GM12878 (cell line): ENCODE measurements around the gene COG2. TPM values are rescaled to one million over a fixed set of nuclear protein-coding genes. Genes with fewer than 3 reads are reported as not detected.
"Not testable (repeated sequence)": the region's sequence is repeated elsewhere in the genome, so short reads cannot be mapped to it uniquely, and the experiment has no call there.

Experiments used
- ATAC-seq: fragments of 200-7000 bp; cut with Tn5 transposase; 3 replicates; pipeline ENCODE4 v1.9.1; 2020; ENCODE audit warnings: mild to moderate bottlenecking, moderate library complexity
- BruUV-seq: library from RNA; stranded (reverse); fragments of 400-500 nt; replicated peaks from 2 replicates; lab custom pipeline; 2021; lab: Mats Ljungman, UMichigan
- CTCF ChIA-PET: fragments of 300-600 bp; sonication (Branson Sonifier 250); formaldehyde crosslinking; extraction: SDS; loops from one replicate; lab custom pipeline; 2021; ENCODE audit warnings: inconsistent platforms; lab: Yijun Ruan, JAX
- POLR2A ChIA-PET: fragments of 350-600 bp; formaldehyde crosslinking; extraction: SDS; loops from one replicate; lab custom pipeline; 2021; ENCODE audit warnings: inconsistent platforms; lab: Charles Lee
- RAD21 ChIA-PET: fragments of 300-600 bp; sonication (Branson Sonifier 250); formaldehyde crosslinking; loops from one replicate; lab custom pipeline; 2023; ENCODE audit warnings: antibody characterized with exemption; ENCODE audit not compliant: unreplicated experiment; lab: Charles Lee
- SMC1A ChIA-PET: fragments of 300-600 bp; sonication (Branson Sonifier 250); formaldehyde crosslinking; loops from one replicate; lab custom pipeline; 2023; ENCODE audit not compliant: unreplicated experiment, uncharacterized antibody; lab: Charles Lee
- DNase-seq: peaks from one replicate; pipeline ENCODE4 v3.0.0-alpha.2; 2011; ENCODE audit warnings: low read depth, low spot score
- FAIRE-seq: peaks from 3 replicates; lab custom pipeline; 2011; peaks lifted over from hg19 to GRCh38; lab: Jason Lieb, UNC
- H2AFZ ChIP-seq: 2 replicates; pipeline ENCODE4 v1.6.0; 2011; ENCODE audit warnings: low read depth, low read length, control low read depth; ENCODE audit not compliant: control insufficient read depth
- H3K27ac ChIP-seq: 2 replicates; pipeline ENCODE4 v1.5.1; 2011; ENCODE audit warnings: control low read depth; ENCODE audit not compliant: control insufficient read depth, insufficient read depth
- H3K27me3 ChIP-seq, 2 experiments: replicated peaks in 1 of 2; 2 replicates each; pipeline versions ENCODE4 v1.6.0 to v1.6.1; 2011; ENCODE audit warnings: low read length in 1 of 2; ENCODE audit not compliant: control insufficient read depth in 2 of 2, insufficient read depth in 2 of 2
- H3K36me3 ChIP-seq, 2 experiments: 2 replicates each; pipeline ENCODE4 v1.5.1; 2011; ENCODE audit warnings: low read length in 1 of 2; ENCODE audit not compliant: control insufficient read depth in 2 of 2, insufficient read depth in 2 of 2
- H3K4me1 ChIP-seq: 2 replicates; pipeline ENCODE4 v1.6.1; 2011; ENCODE audit warnings: mild to moderate bottlenecking, low read length, moderate library complexity, mixed read lengths; ENCODE audit not compliant: control insufficient read depth, insufficient read depth
- H3K4me2 ChIP-seq: 2 replicates; pipeline ENCODE4 v1.6.0; 2011; ENCODE audit warnings: control low read depth; ENCODE audit not compliant: control insufficient read depth, insufficient read depth
- H3K4me3 ChIP-seq: fragments of 200-600 bp; sonication (generic); 2 replicates; pipeline ENCODE4 v1.5.1; 2016
- H3K79me2 ChIP-seq: 2 replicates; pipeline ENCODE4 v1.6.0; 2011; ENCODE audit warnings: low read length; ENCODE audit not compliant: control insufficient read depth, insufficient read depth
- H3K9ac ChIP-seq: 2 replicates; pipeline ENCODE4 v1.8.0; 2011; ENCODE audit warnings: low read length, control low read depth, mixed read lengths; ENCODE audit not compliant: control insufficient read depth, insufficient read depth
- H3K9me3 ChIP-seq: replicated peaks from 3 replicates; pipeline ENCODE4 v1.5.1; 2011; ENCODE audit warnings: mild to moderate bottlenecking, low read length; ENCODE audit not compliant: control insufficient read depth, insufficient read depth
- H4K20me1 ChIP-seq: 2 replicates; pipeline ENCODE4 v1.6.0; 2011; ENCODE audit not compliant: control insufficient read depth, insufficient read depth
- CHD4 ChIP-seq: fragments of 200-600 bp; sonication (generic); IDR thresholded peaks from 2 replicates; pipeline ENCODE4 v1.6.1; 2016; ENCODE audit warnings: mild to moderate bottlenecking
- DPF2 ChIP-seq: fragments of 450-650 bp; IDR thresholded peaks from 2 replicates; pipeline ENCODE4 v1.6.1; 2017; ENCODE audit warnings: mild to moderate bottlenecking
- EP300 ChIP-seq, 2 experiments: fragments of 150-350 bp in 1 of 2; IDR thresholded peaks; 2 replicates each; pipeline ENCODE4 v1.6.1; 2011 to 2012; ENCODE audit warnings: low read depth in 2 of 2, low read length in 2 of 2, borderline replicate concordance in 1 of 2, improper control_type of control experiment in 1 of 2, inconsistent platforms in 1 of 2; ENCODE audit not compliant: control insufficient read depth in 1 of 2
- HDAC6 ChIP-seq: fragments of 200-600 bp; sonication (generic); IDR thresholded peaks from one replicate; pipeline ENCODE4 v1.8.0; 2017; ENCODE audit warnings: antibody characterized with exemption; ENCODE audit not compliant: unreplicated experiment
- NR2C1 ChIP-seq: fragments of 450-650 bp; IDR thresholded peaks from 2 replicates; pipeline ENCODE4 v1.6.1; 2017; ENCODE audit warnings: antibody characterized with exemption, mild to moderate bottlenecking, moderate library complexity
- NR2C2 ChIP-seq: IDR thresholded peaks from 2 replicates; pipeline ENCODE4 v1.6.1; 2011; ENCODE audit warnings: borderline replicate concordance, low read depth; ENCODE audit not compliant: control insufficient read depth, insufficient read length
- POLR2AphosphoS2 ChIP-seq: IDR thresholded peaks from 2 replicates; pipeline ENCODE4 v1.6.1; 2011; ENCODE audit warnings: low read depth, mild to moderate bottlenecking, low read length, improper control_type of control experiment, moderate library complexity
- RUNX3 ChIP-seq: IDR thresholded peaks from 2 replicates; pipeline ENCODE4 v1.6.1; 2012; ENCODE audit warnings: low read length, inconsistent platforms
- SIX5 ChIP-seq: IDR thresholded peaks from 2 replicates; pipeline ENCODE4 v1.6.1; 2011; ENCODE audit warnings: mild to moderate bottlenecking, low read depth, low read length, moderate library complexity; ENCODE audit not compliant: severe bottlenecking
- SMARCA5 ChIP-seq: fragments of 450-650 bp; IDR thresholded peaks from 2 replicates; pipeline ENCODE4 v1.6.1; 2017; ENCODE audit warnings: mild to moderate bottlenecking
- SMC3 ChIP-seq: IDR thresholded peaks from 2 replicates; pipeline ENCODE4 v1.6.1; 2011; ENCODE audit warnings: low read length, improper control_type of control experiment, borderline replicate concordance
- TCF12 ChIP-seq: IDR thresholded peaks from 2 replicates; pipeline ENCODE4 v1.6.1; 2011; ENCODE audit warnings: low read depth, mild to moderate bottlenecking, low read length
- ZNF207 ChIP-seq: fragments of 450-650 bp; IDR thresholded peaks from 2 replicates; pipeline ENCODE4 v1.6.1; 2014; ENCODE audit warnings: antibody characterized with exemption, mild to moderate bottlenecking, borderline replicate concordance
- ZNF24 ChIP-seq: fragments of 450-650 bp; IDR thresholded peaks from 2 replicates; pipeline ENCODE4 v1.6.1; 2017; ENCODE audit warnings: antibody characterized with exemption, mild to moderate bottlenecking
- ZSCAN29 ChIP-seq: fragments of 450-650 bp; IDR thresholded peaks from 2 replicates; pipeline ENCODE4 v1.6.1; 2017; ENCODE audit warnings: mild to moderate bottlenecking, moderate library complexity
- WGBS: methylation state at CpG from one replicate; pipeline ENCODE4 v1.1.6; 2016; ENCODE audit warnings: low lambda C conversion rate; ENCODE audit not compliant: insufficient replicate concordance, insufficient coverage; ENCODE audit errors: missing lambda C conversion rate; 5-methylcytosine and 5-hydroxymethylcytosine counted together
- in situ Hi-C: fragments of 300-500 bp; cut with MboI; formaldehyde crosslinking; loops from 9 replicates; pipeline ENCODE4 v1.14.3; 2018; ENCODE audit warnings: mixed read lengths
- intact Hi-C: fragments of 100-400 bp; cut with micrococcal nuclease; formaldehyde crosslinking; loops from one replicate; pipeline ENCODE4 v1.14.2; 2022; ENCODE audit not compliant: unreplicated experiment
- polyA plus RNA-seq, 11 experiments: library from polyadenylated mRNA; depleted of rRNA in 4 of 11; unstranded in 6 of 11; stranded (reverse) in 5 of 11; fragments of >200 nt; fragmentation: Nextera tagmentation in 4 of 11; fragmentation: Illumina TruSeq in 1 of 11; extraction: Ambion mirVana in 4 of 11; extraction: Trizol in 1 of 11; gene quantifications; 1 replicate in 1 of 11; 2 replicates in 10 of 11; pipeline versions ENCODE4 v1.2.1 to v1.2.3, GENCODE V29; 2011 to 2016; ENCODE audit warnings: inconsistent platforms in 2 of 11, missing spikeins in 2 of 11, low read depth in 1 of 11
- total RNA-seq, 4 experiments: library from RNA; depleted of rRNA in 3 of 4; stranded (reverse); fragments of >200 nt in 3 of 4; fragmentation: Illumina TruSeq in 1 of 4; extraction: Trizol in 1 of 4; gene quantifications; 2 replicates each; pipeline versions ENCODE4 v1.2.1 to v1.2.3, GENCODE V29; 2013 to 2021

Gene COG2
- total and polyA plus RNA-seq, 10 of the 15 experiments (the other 5 are each of a cell fraction or from before 2014, with no cell fraction given) = 15.0 to 31.5 (median 28.3) TPM

DNA sequence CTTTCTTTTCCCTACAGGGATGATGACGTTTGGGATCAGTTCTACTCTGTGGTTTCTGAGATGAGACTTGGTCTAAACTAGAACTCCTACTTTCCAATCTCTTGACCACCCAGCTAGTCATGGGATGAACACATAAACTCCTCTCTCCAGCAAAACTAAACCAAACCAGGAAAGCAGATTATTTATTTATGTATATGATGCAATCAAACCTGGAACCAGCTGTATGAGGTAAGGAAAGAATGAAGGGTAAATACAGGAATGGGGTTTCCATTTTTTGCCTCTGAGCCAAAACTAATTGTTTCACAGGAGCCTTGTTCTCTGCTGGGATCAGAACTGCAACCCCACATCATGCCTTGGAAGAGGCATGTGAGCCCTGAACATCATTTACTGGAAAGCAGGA lies 75.0 kb downstream of the COG2 start (continued):
- TF ChIP-seq EP300 (IDR thresholded peaks at IDR 0.05; ENCODE audit: borderline replicate concordance in 1 of 2, control insufficient read depth in 1 of 2, low read depth in 2 of 2, low read length in 2 of 2) = no peak
- TF ChIP-seq, all 136 proteins: peak for 0

DNA sequence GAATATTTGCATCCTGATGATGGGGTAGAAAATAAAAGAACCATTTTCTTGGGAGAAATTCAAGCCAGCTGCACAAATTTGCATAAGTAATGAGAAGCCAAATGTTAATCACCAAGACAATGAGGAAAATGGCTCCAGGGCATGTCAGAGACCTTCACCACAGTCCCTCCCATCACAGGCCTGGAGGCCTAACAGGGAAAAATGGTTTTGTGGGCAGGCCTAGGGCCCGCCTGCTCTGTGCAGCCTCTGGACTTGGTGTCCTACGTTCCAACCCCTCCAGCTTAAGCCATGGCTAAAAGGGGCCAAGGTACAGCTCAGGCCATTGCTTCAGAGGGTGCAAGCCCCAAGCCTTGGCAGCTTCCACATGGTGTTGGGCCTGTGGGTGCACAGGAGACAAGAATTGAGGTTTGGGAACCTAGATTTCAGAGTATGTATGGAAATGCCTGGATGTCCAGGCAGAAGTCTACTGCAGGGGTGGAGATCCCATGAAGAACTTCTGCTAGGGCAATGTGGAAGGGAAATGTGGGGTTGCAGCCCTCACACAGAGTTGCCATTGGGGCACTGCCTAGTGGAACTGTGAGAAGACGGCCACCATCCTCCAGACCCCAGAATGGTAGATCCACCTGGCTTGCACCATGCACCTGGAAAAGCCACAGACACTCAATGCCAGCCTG lies 79.7 kb downstream of the COG2 start:
- FAIRE-seq, H3K36me3 ChIP-seq, H3K9me3 ChIP-seq, BruUV-seq, H3K4me1 ChIP-seq, H2AFZ ChIP-seq, ATAC-seq, POLR2A ChIA-PET, in situ Hi-C loops, RAD21 ChIA-PET, H3K79me2 ChIP-seq, SMC1A ChIA-PET, DNase-seq, H4K20me1 ChIP-seq, intact Hi-C loops, H3K27me3 ChIP-seq, CTCF ChIA-PET, H3K4me3 ChIP-seq, H3K4me2 ChIP-seq, H3K9ac ChIP-seq, H3K27ac ChIP-seq: not testable (repeated sequence)
- 17% methylated on average over 3 of the region's 3 CpGs for WGBS

GRCh38 chr1:230725256-230726012 lies 83.2 kb downstream of the COG2 start:
- CTCF ChIA-PET = no interaction called here
- RAD21 ChIA-PET = no interaction called here
- in situ Hi-C loops = no loop called here
- POLR2A ChIA-PET = no interaction called here
- DNase-seq (no peak), FAIRE-seq (no peak), ATAC-seq (no peak)
- no TSS peak for BruUV-seq
- Histone ChIP-seq H2AFZ (no peak overlapping the region), H3K27me3 (no peaks in the 10 kb centered on the region), H3K4me3 (no peak overlapping the region), H3K4me2 (no peak overlapping the region), H3K36me3 (no peaks in the 10 kb centered on the region), H3K79me2 (no peaks in the 10 kb centered on the region), H3K27ac (no peak overlapping the region), H3K9ac (no peak overlapping the region), H4K20me1 (no peaks in the 10 kb centered on the region), H3K9me3 (no peaks in the 10 kb centered on the region; the same call in 2 of the 3 replicates), H3K4me1 (no peaks in the 10 kb centered on the region)
- SMC1A ChIA-PET = no interaction called here
- 11% methylated on average over 6 of the region's 6 CpGs for WGBS
- intact Hi-C loops = no loop called here
- TF ChIP-seq SMARCA5 (no peak), NR2C2 (no peak), NR2C1 (no peak), ZNF207 (no peak), DPF2 (no peak), SMC3 (no peak), RUNX3 (no peak), POLR2AphosphoS2 (no peak), CHD4 (no peak), ZSCAN29 (no peak), HDAC6 (no peak), ZNF24 (no peak), TCF12 (no peak), SIX5 (no peak)
